H9 (cell line): Measurements from ENCODE around the gene RFX1. TPM values are rescaled to one million over a fixed set of nuclear protein-coding genes. Genes with fewer than 3 reads are reported as not detected.

Experiments used
- DNase-seq: peaks from one replicate; pipeline ENCODE4 v3.0.0-alpha.2; 2017
- H2AFZ ChIP-seq: one replicate; pipeline ENCODE4 v1.6.1; 2013; ENCODE audit warnings: mild to moderate bottlenecking, low read length, control low read depth, moderate library complexity
- H2AK5ac ChIP-seq: 2 replicates; pipeline ENCODE4 v1.6.1; 2013; ENCODE audit warnings: low read length, control low read depth, mixed read lengths; ENCODE audit not compliant: insufficient read length
- H2BK120ac ChIP-seq: one replicate; pipeline ENCODE4 v1.6.1; 2013; ENCODE audit warnings: low read depth, mild to moderate bottlenecking, low read length, control low read depth, inconsistent platforms; ENCODE audit not compliant: poor library complexity, severe bottlenecking
- H2BK12ac ChIP-seq: 2 replicates; pipeline ENCODE4 v1.6.1; 2013; ENCODE audit warnings: low read length, control low read depth, mixed read lengths, low read depth; ENCODE audit not compliant: insufficient read length
- H2BK15ac ChIP-seq: 2 replicates; pipeline ENCODE4 v1.6.1; 2013; ENCODE audit warnings: low read depth, low read length, control low read depth
- H2BK20ac ChIP-seq: one replicate; pipeline ENCODE4 v1.6.1; 2013; ENCODE audit warnings: low read depth, mild to moderate bottlenecking, low read length, control low read depth, inconsistent platforms; ENCODE audit not compliant: poor library complexity, severe bottlenecking
- H2BK5ac ChIP-seq: 2 replicates; pipeline ENCODE4 v1.6.1; 2013; ENCODE audit warnings: low read length, control low read depth, mixed read lengths; ENCODE audit not compliant: insufficient read length
- H3K14ac ChIP-seq: 2 replicates; pipeline ENCODE4 v1.6.1; 2013; ENCODE audit warnings: low read length, control low read depth; ENCODE audit not compliant: insufficient read depth
- H3K18ac ChIP-seq: 2 replicates; pipeline ENCODE4 v1.6.1; 2013; ENCODE audit warnings: low read depth, mild to moderate bottlenecking, mixed read lengths, low read length, control low read depth; ENCODE audit not compliant: insufficient read length
- H3K23ac ChIP-seq: 2 replicates; pipeline ENCODE4 v1.6.1; 2013; ENCODE audit warnings: low read length, control low read depth, mixed read lengths, low read depth; ENCODE audit not compliant: insufficient read length
- H3K23me2 ChIP-seq: 2 replicates; pipeline ENCODE4 v1.6.1; 2013; ENCODE audit warnings: low read depth, mild to moderate bottlenecking, mixed read lengths, low read length, control low read depth; ENCODE audit not compliant: insufficient read length, poor library complexity, severe bottlenecking
- H3K27ac ChIP-seq: 2 replicates; pipeline ENCODE4 v1.5.1; 2013; ENCODE audit warnings: low read length, control low read depth, mixed read lengths, low read depth; ENCODE audit not compliant: insufficient read length
- H3K27me3 ChIP-seq: 2 replicates; pipeline ENCODE4 v1.6.1; 2013; ENCODE audit warnings: low read length, control low read depth, inconsistent platforms; ENCODE audit not compliant: insufficient read depth
- H3K4ac ChIP-seq: 2 replicates; pipeline ENCODE4 v1.6.1; 2013; ENCODE audit warnings: low read depth, mild to moderate bottlenecking, control low read depth, inconsistent platforms, low read length, moderate library complexity
- H3K4me1 ChIP-seq: 2 replicates; pipeline ENCODE4 v1.6.1; 2013; ENCODE audit warnings: low read length, control low read depth, inconsistent platforms; ENCODE audit not compliant: insufficient read depth
- H3K4me2 ChIP-seq: 2 replicates; pipeline ENCODE4 v1.6.1; 2013; ENCODE audit warnings: low read length, control low read depth, mixed read lengths; ENCODE audit not compliant: insufficient read length, insufficient read depth
- H3K56ac ChIP-seq: 2 replicates; pipeline ENCODE4 v1.6.1; 2013; ENCODE audit warnings: low read depth, mild to moderate bottlenecking, mixed read lengths, low read length, control low read depth; ENCODE audit not compliant: insufficient read length
- H3K79me1 ChIP-seq: 2 replicates; pipeline ENCODE4 v1.6.1; 2013; ENCODE audit warnings: low read depth, mild to moderate bottlenecking, moderate library complexity, low read length, control low read depth, inconsistent platforms; ENCODE audit not compliant: insufficient read depth, poor library complexity, severe bottlenecking
- H3K79me2 ChIP-seq: 2 replicates; pipeline ENCODE4 v1.6.1; 2013; ENCODE audit warnings: low read length, control low read depth, inconsistent platforms; ENCODE audit not compliant: insufficient read depth
- H3K9ac ChIP-seq: 2 replicates; pipeline ENCODE4 v1.6.1; 2013; ENCODE audit warnings: low read length, control low read depth, mixed read lengths; ENCODE audit not compliant: insufficient read length; ENCODE audit errors: extremely low read depth
- H3K9me3 ChIP-seq: one replicate; pipeline ENCODE4 v1.6.1; 2013; ENCODE audit warnings: low read depth, low read length, inconsistent platforms; ENCODE audit not compliant: control insufficient read depth
- H3T11ph ChIP-seq: one replicate; pipeline ENCODE4 v1.6.1; 2013; ENCODE audit warnings: mild to moderate bottlenecking, low read length, control low read depth, inconsistent platforms
- H4K20me1 ChIP-seq: one replicate; pipeline ENCODE4 v1.6.1; 2013; ENCODE audit not compliant: control insufficient read depth, insufficient read length, insufficient read depth
- H4K5ac ChIP-seq: 2 replicates; pipeline ENCODE4 v1.6.1; 2013; ENCODE audit warnings: low read depth, mild to moderate bottlenecking, mixed read lengths, low read length, control low read depth; ENCODE audit not compliant: insufficient read length
- H4K8ac ChIP-seq: replicated peaks from 2 replicates; pipeline ENCODE4 v1.6.1; 2013; ENCODE audit warnings: low read length, control low read depth, mixed read lengths, low read depth; ENCODE audit not compliant: insufficient read length
- H4K91ac ChIP-seq: 2 replicates; pipeline ENCODE4 v1.6.1; 2013; ENCODE audit warnings: low read depth, mild to moderate bottlenecking, moderate library complexity, mixed read lengths, low read length, control low read depth; ENCODE audit not compliant: insufficient read length
- H3K27ac Mint-ChIP-seq, 3 experiments: 2 replicates in 2 of 3; 3 replicates in 1 of 3; pipeline ENCODE4 v1.8.0; 2020 to 2021; ENCODE audit warnings: mixed read lengths in 3 of 3, mild to moderate bottlenecking in 1 of 3, moderate library complexity in 1 of 3
- H3K27me3 Mint-ChIP-seq: 2 replicates; pipeline ENCODE4 v1.8.0; 2021; ENCODE audit warnings: low read depth, mild to moderate bottlenecking, moderate library complexity, mixed read lengths
- H3K36me3 Mint-ChIP-seq, 3 experiments: 2 replicates in 2 of 3; 3 replicates in 1 of 3; pipeline ENCODE4 v1.8.0; 2020 to 2021; ENCODE audit warnings: low read depth in 3 of 3, mixed read lengths in 3 of 3; ENCODE audit not compliant: insufficient read depth in 1 of 3
- H3K4me1 Mint-ChIP-seq, 2 experiments: 2 replicates each; pipeline ENCODE4 v1.8.0; 2020; ENCODE audit warnings: mixed read lengths in 2 of 2
- H3K4me3 Mint-ChIP-seq, 2 experiments: 2 replicates in 1 of 2; 3 replicates in 1 of 2; pipeline ENCODE4 v1.8.0; 2020 to 2021; ENCODE audit warnings: mild to moderate bottlenecking in 2 of 2, mixed read lengths in 2 of 2, moderate library complexity in 1 of 2
- H3K9me3 Mint-ChIP-seq, 2 experiments: 2 replicates in 1 of 2; 3 replicates in 1 of 2; pipeline ENCODE4 v1.8.0; 2020; ENCODE audit warnings: mild to moderate bottlenecking in 2 of 2, mixed read lengths in 2 of 2, moderate library complexity in 1 of 2
- WGBS: extraction: QIAGEN DNeasy Blood & Tissue Kit; methylation state at CpG from one replicate; pipeline ENCODE4 v1.1.7; 2013; ENCODE audit warnings: missing lambda C conversion rate, low lambda C conversion rate, mixed read lengths; ENCODE audit not compliant: insufficient read length; ENCODE audit errors: extremely low coverage; 5-methylcytosine and 5-hydroxymethylcytosine counted together
- total RNA-seq: library from RNA; stranded (reverse); gene quantifications from 2 replicates; pipeline ENCODE4 v1.2.1, GENCODE V29; 2021
- TF ChIP-seq, protein P1 (sequence below): fragments of 200-600 bp; sonication (generic); conservative IDR thresholded peaks from 3 replicates; pipeline ENCODE4 v1.8.0; 2021; ENCODE audit warnings: antibody characterized with exemption, mild to moderate bottlenecking

The RFX1 gene
- total RNA-seq, 1 experiment from 2014 or later, result 21.4 TPM

DNA sequence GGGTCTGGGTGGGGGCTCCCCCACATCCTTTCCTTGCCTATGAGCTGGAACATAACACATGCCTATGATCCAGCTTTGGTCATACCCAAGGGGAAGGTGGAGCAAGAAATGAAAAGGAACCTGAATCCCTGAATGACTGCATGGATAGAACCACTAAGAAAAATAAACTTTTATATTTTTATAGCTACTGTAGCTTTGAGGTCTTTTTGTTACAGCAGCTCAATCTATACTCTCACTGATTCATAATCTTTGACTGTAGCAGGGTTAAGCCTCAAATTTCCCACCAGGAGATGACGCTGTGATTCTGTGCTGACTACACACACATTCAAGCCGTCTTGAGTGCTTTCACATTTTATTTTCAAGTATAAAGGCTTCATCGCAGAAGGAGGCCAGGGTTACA is 46.9 kb upstream of the RFX1 start:
- Histone ChIP-seq H3K4me2 (no peak overlapping the region), H3K27ac (no peak overlapping the region), H4K20me1 (no peaks in the 10 kb centered on the region), H2BK5ac (no peak overlapping the region), H2BK20ac (no peak overlapping the region), H3K56ac (no peak overlapping the region), H4K5ac (no peak overlapping the region), H3K14ac (no peak overlapping the region), H3K79me1 (no peaks in the 10 kb centered on the region), H4K8ac (no peak overlapping the region), H3K4ac (no peak overlapping the region), H3K18ac (no peak overlapping the region), H3K23ac (no peak overlapping the region), H3K27me3 (peaks cover under 1% of the 10 kb centered on the region; the same call in 1 of the 2 replicates), H4K91ac (no peak overlapping the region), H3K4me1 (no peaks in the 10 kb centered on the region), H2BK120ac (no peak overlapping the region), H2AFZ (no peak overlapping the region), H3T11ph (no peak overlapping the region), H2AK5ac (no peak overlapping the region), H3K23me2 (peaks cover 1% of the 10 kb centered on the region), H3K79me2 (no peaks in the 10 kb centered on the region), H2BK15ac (no peak overlapping the region), H3K9ac (no peak overlapping the region), H3K9me3 (no peaks in the 10 kb centered on the region), H2BK12ac (no peak overlapping the region)
- Mint-ChIP-seq H3K36me3 (peaks cover 21 to 30% (median 24%) of the 10 kb centered on the region in 3 experiments), H3K4me1 (peaks cover 4 to 9% of the 10 kb centered on the region in 2 experiments), H3K9me3 (peaks cover 3 to 7% of the 10 kb centered on the region in 2 experiments; a peak in 3 of 5 replicates), H3K4me3 (no peak overlapping the region), H3K27me3 (peaks cover 17% of the 10 kb centered on the region), H3K27ac (no peak overlapping the region)
- no peak for DNase-seq
- whole genome bisulfite sequencing, result no CpG with 5 or more reads among the region's 3 CpGs
- TF ChIP-seq, protein P1, sequence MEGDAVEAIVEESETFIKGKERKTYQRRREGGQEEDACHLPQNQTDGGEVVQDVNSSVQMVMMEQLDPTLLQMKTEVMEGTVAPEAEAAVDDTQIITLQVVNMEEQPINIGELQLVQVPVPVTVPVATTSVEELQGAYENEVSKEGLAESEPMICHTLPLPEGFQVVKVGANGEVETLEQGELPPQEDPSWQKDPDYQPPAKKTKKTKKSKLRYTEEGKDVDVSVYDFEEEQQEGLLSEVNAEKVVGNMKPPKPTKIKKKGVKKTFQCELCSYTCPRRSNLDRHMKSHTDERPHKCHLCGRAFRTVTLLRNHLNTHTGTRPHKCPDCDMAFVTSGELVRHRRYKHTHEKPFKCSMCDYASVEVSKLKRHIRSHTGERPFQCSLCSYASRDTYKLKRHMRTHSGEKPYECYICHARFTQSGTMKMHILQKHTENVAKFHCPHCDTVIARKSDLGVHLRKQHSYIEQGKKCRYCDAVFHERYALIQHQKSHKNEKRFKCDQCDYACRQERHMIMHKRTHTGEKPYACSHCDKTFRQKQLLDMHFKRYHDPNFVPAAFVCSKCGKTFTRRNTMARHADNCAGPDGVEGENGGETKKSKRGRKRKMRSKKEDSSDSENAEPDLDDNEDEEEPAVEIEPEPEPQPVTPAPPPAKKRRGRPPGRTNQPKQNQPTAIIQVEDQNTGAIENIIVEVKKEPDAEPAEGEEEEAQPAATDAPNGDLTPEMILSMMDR, result no peak
